K562 (cell line): ENCODE data around the gene CBFA2T2. TPM values are rescaled to one million over a fixed set of nuclear protein-coding genes. Genes with fewer than 3 reads are reported as not detected.

ENCODE experiments used
- CBX3 ChIP-seq, 2 experiments: IDR thresholded peaks; 1 replicate in 1 of 2; 2 replicates in 1 of 2; pipeline ENCODE4 v1.6.1; 2012; ENCODE audit warnings: inconsistent platforms in 2 of 2, low read length in 2 of 2, borderline replicate concordance in 1 of 2, control low read depth in 1 of 2
- CLOCK ChIP-seq: fragments of 250-450 bp; sonication (Bioruptor Pico); IDR thresholded peaks from 2 replicates; pipeline ENCODE4 v1.4.0; 2020; ENCODE audit warnings: mild to moderate bottlenecking, moderate library complexity, borderline replicate concordance
- CREM ChIP-seq: IDR thresholded peaks from 2 replicates; pipeline ENCODE4 v1.6.1; 2014; ENCODE audit warnings: antibody characterized with exemption, low read depth
- E2F4 ChIP-seq: sonication (generic); formaldehyde crosslinking; IDR thresholded peaks from 2 replicates; pipeline ENCODE4 v1.8.0; 2022; ENCODE audit warnings: mild to moderate bottlenecking, low read depth, missing genetic modification reagents
- ELF1 ChIP-seq: fragments of 200-800 bp; sonication (Bioruptor generic); IDR thresholded peaks from 2 replicates; pipeline ENCODE4 v1.6.1; 2016; ENCODE audit warnings: missing genetic modification characterization, missing compliant biosample characterization
- ETV6 ChIP-seq, 3 experiments: fragments of 150-350 bp in 1 of 3; sonication (generic) in 1 of 3; formaldehyde crosslinking in 1 of 3; IDR thresholded peaks; 2 replicates each; pipeline versions ENCODE4 v1.6.1 to v1.8.0; 2014 to 2022; ENCODE audit warnings: borderline replicate concordance in 2 of 3, low read depth in 2 of 3, antibody characterized with exemption in 1 of 3, low read length in 1 of 3, mild to moderate bottlenecking in 1 of 3, missing genetic modification reagents in 1 of 3
- JUN ChIP-seq, 2 experiments: sonication (generic) in 1 of 2; formaldehyde crosslinking in 1 of 2; IDR thresholded peaks; 2 replicates each; pipeline versions ENCODE4 v1.6.1 to v1.8.0; 2012 to 2022; ENCODE audit warnings: borderline replicate concordance in 2 of 2, mild to moderate bottlenecking in 2 of 2, improper control_type of control experiment in 1 of 2, low read depth in 1 of 2, low read length in 1 of 2, missing genetic modification reagents in 1 of 2
- MITF ChIP-seq: IDR thresholded peaks from 2 replicates; pipeline ENCODE4 v1.6.1; 2014; ENCODE audit warnings: antibody characterized with exemption
- NFE2L1 ChIP-seq: fragments of 450-650 bp; IDR thresholded peaks from 2 replicates; pipeline ENCODE4 v1.6.1; 2016; ENCODE audit warnings: missing genetic modification characterization, low read depth, mild to moderate bottlenecking, missing compliant biosample characterization, moderate library complexity, borderline replicate concordance
- RNF2 ChIP-seq: sonication (generic); IDR thresholded peaks from 2 replicates; pipeline ENCODE4 v1.6.1; 2016
- SIN3B ChIP-seq: fragments of 450-650 bp; IDR thresholded peaks from 2 replicates; pipeline ENCODE4 v1.6.1; 2017; ENCODE audit warnings: low read depth, mild to moderate bottlenecking, moderate library complexity
- SREBF1 ChIP-seq: fragments of 150-350 bp; IDR thresholded peaks from 2 replicates; pipeline ENCODE4 v1.6.1; 2014; ENCODE audit warnings: antibody characterized with exemption, low read depth, low read length, borderline replicate concordance
- ZHX1 ChIP-seq: fragments of 150-350 bp; conservative IDR thresholded peaks from 2 replicates; pipeline ENCODE4 v1.6.1; 2014; ENCODE audit warnings: low read length
- ZNF3 ChIP-seq: fragments of 250-450 bp; sonication (Bioruptor Pico); IDR thresholded peaks from 2 replicates; pipeline ENCODE4 v1.5.0; 2021; ENCODE audit warnings: mild to moderate bottlenecking, moderate library complexity
- ZNF696 ChIP-seq: fragments of 250-450 bp; sonication (Bioruptor Pico); conservative IDR thresholded peaks from 2 replicates; pipeline ENCODE4 v1.4.0; 2020; ENCODE audit warnings: mild to moderate bottlenecking, moderate library complexity
- polyA plus RNA-seq, 8 experiments: library from polyadenylated mRNA; depleted of rRNA in 4 of 8; stranded (reverse) in 5 of 8; unstranded in 3 of 8; fragments of >200 nt; fragmentation: Nextera tagmentation in 2 of 8; fragmentation: Illumina TruSeq in 1 of 8; extraction: Ambion mirVana in 2 of 8; extraction: Trizol in 1 of 8; gene quantifications; 2 replicates each; pipeline versions ENCODE4 v1.2.1 to v1.2.3, GENCODE V29; 2011 to 2014; ENCODE audit warnings: inconsistent platforms in 1 of 8, missing spikeins in 1 of 8
- total RNA-seq, 7 experiments: library from RNA; depleted of rRNA in 6 of 7; stranded (reverse); fragments of >200 nt in 6 of 7; fragmentation: Illumina TruSeq in 2 of 7; extraction: Trizol in 2 of 7; gene quantifications; 2 replicates each; pipeline versions ENCODE4 v1.2.1 to v1.2.3, GENCODE V29; 2011 to 2021; ENCODE audit warnings: low replicate concordance in 1 of 7

The CBFA2T2 gene
- total and polyA plus RNA-seq, 9 of the 15 experiments (the other 6 are each of a cell fraction or from before 2014, with no cell fraction given): 0.27 to 9.6 (median 5.8) TPM

GRCh38 chr20:33489495-33490022, 337 bp upstream of the CBFA2T2 start (continued):
- TF ChIP-seq ZHX1 (no peak), CBX3 (IDR thresholded peaks at IDR 0.05; ENCODE audit: borderline replicate concordance in 1 of 2, low read length in 2 of 2) (peak in 1 of 2 experiments; percentile 35; a peak in 1 of 3 replicates), SIN3B (no peak), SREBF1 (0 out of 2 replicates have a peak, but pooled peaks have one; percentile 41), MITF (peak; percentile 95), RNF2 (peak; percentile 53; the same call in 1 of the 2 replicates), NFE2L1 (tag) (no peak), E2F4 (CRISPR knock-in tag) (no peak; the same call in 1 of the 2 replicates), JUN (IDR thresholded peaks at IDR 0.05; ENCODE audit: borderline replicate concordance, low read depth, low read length) (0 out of 2 replicates have a peak, but pooled peaks have one; percentile 18), JUN (CRISPR knock-in tag; IDR thresholded peaks at IDR 0.05; ENCODE audit: borderline replicate concordance) (no peak), ELF1 (tag) (peak; percentile 72), CLOCK (CRISPR knock-in tag) (no peak), CREM (peak; percentile 88), ZNF3 (no peak), ETV6 (IDR thresholded peaks at IDR 0.05; ENCODE audit: borderline replicate concordance in 1 of 2, low read depth in 2 of 2, low read length in 1 of 2) (no peak), ETV6 (CRISPR knock-in tag; IDR thresholded peaks at IDR 0.05; ENCODE audit: borderline replicate concordance) (no peak), ZNF696 (no peak)
